ENCODE measurements around the gene KCNJ14.

Gene KCNJ14

DNA sequence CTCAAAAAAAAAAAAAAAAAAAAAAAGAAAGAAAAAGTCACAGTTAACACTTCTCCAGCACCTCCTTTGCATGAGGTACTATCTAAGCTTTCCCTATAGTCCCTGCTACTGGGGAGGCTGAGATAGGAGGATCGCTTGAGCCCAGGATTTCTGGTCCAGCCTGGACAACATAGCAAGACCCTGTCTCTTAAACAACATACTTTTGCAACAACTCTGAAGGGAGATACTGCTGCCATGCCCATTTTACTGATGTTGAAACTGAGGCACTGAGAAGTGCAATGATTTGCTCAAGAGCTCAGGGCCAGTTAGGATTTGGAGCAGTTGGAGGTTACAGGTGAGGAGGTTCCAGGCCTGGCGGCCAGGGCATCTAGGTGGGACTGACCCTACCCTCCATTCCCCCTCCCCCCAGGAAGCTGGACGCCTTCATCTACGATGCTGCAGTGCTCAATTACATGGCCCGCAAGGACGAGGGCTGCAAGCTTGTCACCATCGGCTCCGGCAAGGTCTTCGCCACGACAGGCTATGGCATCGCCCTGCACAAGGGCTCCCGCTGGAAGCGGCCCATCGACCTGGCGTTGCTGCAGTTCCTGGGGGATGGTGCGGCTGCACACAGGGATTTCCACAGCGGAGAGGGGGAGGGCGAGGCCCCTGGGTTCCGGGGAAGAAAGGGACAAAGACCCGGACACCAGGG is 13.9 kb upstream of the KCNJ14 start:
- Mint-ChIP-seq H3K4me1 (ENCODE audit: low read depth) (peaks cover 18% of the 10 kb centered on the region), H3K9me3 (no peaks in the 10 kb centered on the region), H3K4me3 (peak overlapping the region; percentile 37), H3K36me3 (ENCODE audit: low read depth) (peaks cover 10% of the 10 kb centered on the region), H3K27me3 (ENCODE audit: low read depth) (peaks cover 51% of the 10 kb centered on the region), H3K27ac (no peak overlapping the region)

GRCh38 chr19:48442116-48443035 is 13.0 kb upstream of the KCNJ14 start:
- H3K4me1 Mint-ChIP-seq (ENCODE audit: low read depth): peaks cover 20% of the 10 kb centered on the region
- peaks cover 51% of the 10 kb centered on the region for H3K27me3 Mint-ChIP-seq (ENCODE audit: low read depth)
- peaks cover 11% of the 10 kb centered on the region for H3K36me3 Mint-ChIP-seq (ENCODE audit: low read depth)
- no peak overlapping the region for H3K27ac Mint-ChIP-seq
- H3K9me3 Mint-ChIP-seq: no peaks in the 10 kb centered on the region
- H3K4me3 Mint-ChIP-seq: peak overlapping the region; percentile 37

DNA sequence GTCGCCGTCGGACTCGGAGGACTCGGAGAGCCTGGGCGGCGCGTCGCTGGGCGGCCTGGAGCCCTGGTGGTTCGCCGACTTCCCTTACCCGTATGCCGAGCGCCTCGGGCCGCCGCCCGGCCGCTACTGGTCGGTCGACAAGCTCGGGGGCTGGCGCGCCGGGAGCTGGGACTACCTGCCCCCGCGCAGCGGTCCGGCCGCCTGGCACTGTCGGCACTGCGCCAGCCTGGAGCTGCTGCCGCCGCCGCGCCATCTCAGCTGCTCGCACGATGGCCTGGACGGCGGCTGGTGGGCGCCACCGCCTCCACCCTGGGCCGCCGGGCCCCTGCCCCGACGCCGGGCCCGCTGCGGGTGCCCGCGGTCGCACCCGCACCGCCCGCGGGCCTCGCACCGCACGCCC is 12.1 kb upstream of the KCNJ14 start:
- Mint-ChIP-seq H3K27ac (no peak overlapping the region), H3K4me3 (no peak overlapping the region), H3K36me3 (ENCODE audit: low read depth) (peaks cover 18% of the 10 kb centered on the region), H3K27me3 (ENCODE audit: low read depth) (peaks cover 45% of the 10 kb centered on the region), H3K4me1 (ENCODE audit: low read depth) (peaks cover 25% of the 10 kb centered on the region), H3K9me3 (no peaks in the 10 kb centered on the region)

DNA sequence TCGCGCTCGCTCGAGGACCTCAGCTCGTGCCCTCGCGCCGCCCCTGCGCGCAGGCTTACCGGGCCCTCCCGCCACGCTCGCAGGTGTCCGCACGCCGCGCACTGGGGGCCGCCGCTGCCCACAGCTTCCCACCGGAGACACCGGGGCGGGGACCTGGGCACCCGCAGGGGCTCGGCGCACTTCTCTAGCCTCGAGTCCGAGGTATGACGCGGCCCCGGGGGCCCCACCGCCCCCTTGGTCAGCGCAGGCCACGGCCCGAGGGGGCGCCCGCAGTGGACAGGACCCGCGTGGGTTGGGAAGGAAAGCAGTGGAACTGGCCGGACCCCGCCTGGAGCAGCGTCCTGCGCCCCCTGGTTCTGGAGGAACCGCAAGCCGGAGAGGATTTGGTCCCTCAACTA is 11.6 kb upstream of the KCNJ14 start:
- no peak overlapping the region for H3K27ac Mint-ChIP-seq
- H3K4me1 Mint-ChIP-seq (ENCODE audit: low read depth): peaks cover 28% of the 10 kb centered on the region
- peaks cover 23% of the 10 kb centered on the region for H3K36me3 Mint-ChIP-seq (ENCODE audit: low read depth)
- no peaks in the 10 kb centered on the region for H3K9me3 Mint-ChIP-seq
- no peak overlapping the region for H3K4me3 Mint-ChIP-seq
- H3K27me3 Mint-ChIP-seq (ENCODE audit: low read depth): peaks cover 45% of the 10 kb centered on the region

DNA sequence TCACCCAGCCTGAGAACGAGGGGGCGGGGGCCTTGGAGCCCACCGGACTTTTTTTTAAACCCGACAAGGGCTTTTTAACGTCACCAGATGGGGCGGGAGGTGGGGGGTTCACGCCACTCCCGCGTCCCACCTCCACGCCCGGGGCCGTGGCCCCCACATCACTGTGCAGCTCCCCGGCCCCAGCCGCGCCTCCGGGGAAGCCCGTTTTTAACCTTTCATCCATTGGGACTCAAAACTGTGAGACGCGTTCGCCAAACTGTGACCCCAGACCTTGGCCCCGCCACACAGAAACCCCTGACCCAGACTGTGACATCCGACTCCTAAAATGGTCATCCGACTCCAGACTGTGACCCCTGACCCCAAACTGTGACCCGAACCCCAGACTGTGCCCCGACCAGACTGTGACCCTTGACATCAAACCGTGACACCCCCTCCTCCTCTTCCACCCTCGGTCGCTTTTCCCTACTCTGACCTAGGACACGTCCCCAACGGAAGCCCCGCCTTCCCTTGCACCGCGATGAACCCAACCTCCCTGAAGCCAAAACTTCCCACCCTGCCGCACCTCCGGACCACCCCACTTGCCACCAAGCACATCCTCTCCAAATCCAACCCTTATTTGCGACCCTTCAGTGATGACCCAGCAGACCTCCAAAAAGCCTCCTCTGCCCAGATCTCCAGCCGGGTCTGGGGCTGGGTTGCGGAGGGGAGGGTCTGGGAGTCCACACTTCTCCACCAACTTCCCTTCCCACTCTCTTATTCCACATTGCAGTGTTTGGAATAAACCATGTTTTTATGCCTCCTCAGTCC is 11.0 kb upstream of the KCNJ14 start:
- Mint-ChIP-seq H3K36me3 (ENCODE audit: low read depth) (peaks cover 26% of the 10 kb centered on the region), H3K27me3 (ENCODE audit: low read depth) (peaks cover 42% of the 10 kb centered on the region), H3K4me1 (ENCODE audit: low read depth) (peaks cover 28% of the 10 kb centered on the region), H3K9me3 (no peaks in the 10 kb centered on the region), H3K27ac (no peak overlapping the region), H3K4me3 (peak overlapping the region; percentile 89)

- Mint-ChIP-seq H3K4me3 (peak overlapping the region; percentile 89), H3K27ac (no peak overlapping the region), H3K4me1 (ENCODE audit: low read depth) (peaks cover 28% of the 10 kb centered on the region), H3K27me3 (ENCODE audit: low read depth) (peaks cover 39% of the 10 kb centered on the region), H3K36me3 (ENCODE audit: low read depth) (peaks cover 28% of the 10 kb centered on the region), H3K9me3 (no peaks in the 10 kb centered on the region)
Observed at GRCh38 chr19:48444936-48445200, 10.5 kb upstream of the KCNJ14 start.

DNA sequence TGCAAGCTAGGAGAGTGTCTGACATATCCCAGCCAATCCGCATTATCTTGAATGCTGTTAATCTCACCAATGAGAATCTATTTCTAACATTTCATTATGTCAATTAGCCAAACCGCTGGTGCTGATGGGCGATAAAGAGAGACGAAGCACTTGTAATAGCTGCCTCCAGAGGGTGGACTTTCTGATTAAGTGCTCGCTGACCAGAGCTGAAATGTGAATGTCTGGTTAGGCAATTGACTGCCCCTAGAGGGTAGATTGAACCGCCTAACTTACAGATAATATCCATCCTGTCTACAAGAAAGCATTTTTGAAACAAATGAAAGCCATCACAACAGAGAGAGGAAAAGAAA is 10.1 kb upstream of the KCNJ14 start:
- peak overlapping the region; percentile 89 for H3K4me3 Mint-ChIP-seq
- peaks cover 38% of the 10 kb centered on the region for H3K27me3 Mint-ChIP-seq (ENCODE audit: low read depth)
- no peaks in the 10 kb centered on the region for H3K9me3 Mint-ChIP-seq
- peaks cover 28% of the 10 kb centered on the region for H3K4me1 Mint-ChIP-seq (ENCODE audit: low read depth)
- peak overlapping the region; percentile 93 for H3K27ac Mint-ChIP-seq
- peaks cover 28% of the 10 kb centered on the region for H3K36me3 Mint-ChIP-seq (ENCODE audit: low read depth)

DNA sequence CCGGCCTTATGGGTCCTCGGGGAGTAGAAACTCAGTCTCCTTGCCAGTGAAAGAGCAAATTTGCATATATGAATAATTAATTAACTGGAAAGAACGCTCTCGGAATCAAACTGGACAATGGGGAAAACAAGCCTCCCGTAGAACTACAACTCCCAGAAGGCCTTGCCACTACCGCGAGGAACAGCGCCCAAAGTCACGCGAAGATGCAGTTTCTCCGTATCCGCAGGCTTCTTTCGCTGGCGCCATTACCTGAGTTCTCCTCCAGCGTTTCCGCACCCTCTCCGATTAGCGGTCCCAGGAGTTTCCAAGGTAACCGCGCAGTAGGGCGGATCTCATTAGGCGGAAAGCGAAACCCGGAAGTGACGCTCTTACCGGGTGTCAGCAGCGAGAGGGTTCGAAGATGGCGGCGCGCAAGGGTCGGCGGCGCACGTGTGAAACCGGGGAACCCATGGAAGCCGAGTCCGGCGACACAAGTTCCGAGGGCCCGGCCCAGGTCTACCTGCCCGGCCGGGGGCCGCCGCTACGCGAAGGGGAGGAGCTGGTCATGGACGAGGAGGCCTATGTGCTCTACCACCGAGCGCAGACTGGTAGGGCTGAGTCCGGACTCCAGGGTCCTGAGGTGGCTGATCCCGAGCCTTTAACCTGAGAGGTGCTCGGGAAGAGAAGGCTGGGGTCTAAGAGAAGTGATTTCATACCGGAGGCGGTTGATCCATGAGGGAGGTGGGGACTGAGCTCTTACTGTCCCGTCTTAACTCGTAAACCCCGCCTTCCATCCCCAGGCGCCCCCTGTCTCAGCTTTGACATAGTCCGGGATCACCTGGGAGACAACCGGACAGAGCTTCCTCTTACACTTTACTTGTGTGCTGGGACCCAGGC is 9.5 kb upstream of the KCNJ14 start, which contains the start of gene GRWD1:
Gene GRWD1 (plus strand): TSS at position 378 of the 876 bp plus-strand sequence. CDS start 23 bp downstream, at position 401.
- Mint-ChIP-seq H3K4me3 (peak within 1 kb of the TSS; percentile 89), H3K27me3 (ENCODE audit: low read depth) (peaks cover 32% of the 10 kb centered on the region), H3K36me3 (ENCODE audit: low read depth) (peaks cover 28% of the 10 kb centered on the region)

GRCh38 chr19:48446579-48446978 is 8.8 kb upstream of the KCNJ14 start:
- Mint-ChIP-seq H3K36me3 (ENCODE audit: low read depth) (peaks cover 31% of the 10 kb centered on the region), H3K4me1 (ENCODE audit: low read depth) (peaks cover 28% of the 10 kb centered on the region), H3K27ac (peak overlapping the region; percentile 93), H3K27me3 (ENCODE audit: low read depth) (peaks cover 24% of the 10 kb centered on the region), H3K4me3 (peak overlapping the region; percentile 89), H3K9me3 (no peaks in the 10 kb centered on the region)

More for the DNA sequence above, 9.5 kb upstream of the KCNJ14 start, which contains the start of gene GRWD1:
- Mint-ChIP-seq H3K9me3 (no peaks in the 10 kb centered on the region), H3K4me1 (ENCODE audit: low read depth) (peaks cover 28% of the 10 kb centered on the region), H3K27ac (peak within 1 kb of the TSS; percentile 93)

DNA sequence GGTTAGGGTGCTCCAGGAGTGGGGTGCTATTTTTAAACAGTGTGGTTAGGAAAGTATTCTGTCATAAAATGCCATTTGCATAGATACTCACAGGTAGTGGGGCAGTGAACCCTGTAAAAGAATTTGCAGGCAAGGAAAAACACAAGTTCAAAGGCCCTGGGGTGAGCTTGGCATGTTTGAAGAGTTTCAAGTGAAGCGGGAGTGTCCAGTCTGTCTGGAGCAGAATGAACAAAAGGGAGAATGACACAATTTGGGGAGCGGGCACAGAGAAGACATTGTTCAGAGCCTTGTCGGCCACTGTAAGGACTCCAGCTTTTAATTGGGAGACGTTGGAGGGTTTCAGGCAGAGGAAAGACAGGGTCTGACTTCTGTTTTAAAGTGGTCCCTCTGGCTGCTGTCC is 6.8 kb upstream of the KCNJ14 start:
- H3K36me3 Mint-ChIP-seq (ENCODE audit: low read depth): peaks cover 39% of the 10 kb centered on the region
- H3K4me3 Mint-ChIP-seq: peak overlapping the region; percentile 0
- H3K9me3 Mint-ChIP-seq: no peaks in the 10 kb centered on the region

GRCh38 chr19:48450441-48450840 is 4.9 kb upstream of the KCNJ14 start:
- Mint-ChIP-seq H3K27ac (no peak overlapping the region), H3K4me1 (ENCODE audit: low read depth) (peaks cover 18% of the 10 kb centered on the region), H3K36me3 (ENCODE audit: low read depth) (peaks cover 40% of the 10 kb centered on the region), H3K4me3 (no peak overlapping the region), H3K9me3 (no peaks in the 10 kb centered on the region), H3K27me3 (ENCODE audit: low read depth) (peaks cover 3% of the 10 kb centered on the region)

More for the DNA sequence above, 6.8 kb upstream of the KCNJ14 start:
- peaks cover 17% of the 10 kb centered on the region for H3K27me3 Mint-ChIP-seq (ENCODE audit: low read depth)
- no peak overlapping the region for H3K27ac Mint-ChIP-seq
- H3K4me1 Mint-ChIP-seq (ENCODE audit: low read depth): peaks cover 28% of the 10 kb centered on the region

DNA sequence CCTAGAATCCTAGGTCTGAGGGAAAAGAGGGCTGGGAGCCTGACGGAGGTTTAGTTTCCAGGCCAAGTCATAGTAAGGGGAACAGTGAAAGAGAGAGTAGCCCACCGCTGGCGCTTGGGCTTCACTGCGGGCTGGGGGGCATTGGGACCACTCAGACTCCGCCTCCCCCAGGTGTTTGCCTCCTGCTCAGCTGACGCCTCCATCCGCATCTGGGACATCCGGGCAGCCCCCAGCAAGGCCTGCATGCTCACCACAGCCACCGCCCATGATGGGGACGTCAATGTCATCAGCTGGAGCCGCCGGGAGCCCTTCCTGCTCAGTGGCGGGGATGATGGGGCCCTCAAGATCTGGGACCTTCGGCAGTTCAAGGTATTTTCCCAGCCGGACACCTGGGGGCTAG is 4.5 kb upstream of the KCNJ14 start:
- H3K27me3 Mint-ChIP-seq (ENCODE audit: low read depth): no peaks in the 10 kb centered on the region
- no peak overlapping the region for H3K4me3 Mint-ChIP-seq
- no peaks in the 10 kb centered on the region for H3K9me3 Mint-ChIP-seq
- no peak overlapping the region for H3K27ac Mint-ChIP-seq
- peaks cover 14% of the 10 kb centered on the region for H3K4me1 Mint-ChIP-seq (ENCODE audit: low read depth)
- peaks cover 36% of the 10 kb centered on the region for H3K36me3 Mint-ChIP-seq (ENCODE audit: low read depth)

- no peaks in the 10 kb centered on the region for H3K9me3 Mint-ChIP-seq
- no peak overlapping the region for H3K4me3 Mint-ChIP-seq
- H3K27ac Mint-ChIP-seq: no peak overlapping the region
- H3K36me3 Mint-ChIP-seq (ENCODE audit: low read depth): peaks cover 36% of the 10 kb centered on the region
- H3K27me3 Mint-ChIP-seq (ENCODE audit: low read depth): no peaks in the 10 kb centered on the region
- peaks cover 12% of the 10 kb centered on the region for H3K4me1 Mint-ChIP-seq (ENCODE audit: low read depth)
Observed at GRCh38 chr19:48451624-48452023, 3.8 kb upstream of the KCNJ14 start.
